GM19463 (cell line): Measurements from ENCODE around the gene SNPH.

Source experiments
- ATAC-seq: cut with Tn5 transposase; IDR thresholded peaks from one replicate; pipeline ENCODE4 v1.9.1; 2021; ENCODE audit warnings: mild to moderate bottlenecking, moderate library complexity; ENCODE audit not compliant: unreplicated experiment

Gene SNPH

DNA sequence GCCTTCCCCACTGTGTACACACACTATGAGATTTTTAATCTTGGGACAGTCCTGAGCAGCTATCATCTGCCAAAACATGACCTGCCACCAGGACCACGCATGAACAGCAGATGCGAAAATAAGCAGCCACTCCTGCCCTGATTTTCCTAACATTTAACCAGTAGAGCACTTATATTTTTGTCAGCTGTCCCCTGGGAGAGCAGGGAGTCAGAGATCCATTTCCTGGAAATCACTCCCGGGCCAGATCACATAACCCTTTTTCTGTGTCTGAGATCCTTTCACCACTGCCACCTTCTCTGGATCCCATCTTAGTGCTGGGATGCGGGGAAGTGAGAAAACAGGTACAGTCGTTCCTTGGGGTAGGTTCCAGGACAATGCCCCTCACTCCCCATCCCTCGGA is 57.2 kb downstream of the SNPH start:
- no peak for ATAC-seq

DNA sequence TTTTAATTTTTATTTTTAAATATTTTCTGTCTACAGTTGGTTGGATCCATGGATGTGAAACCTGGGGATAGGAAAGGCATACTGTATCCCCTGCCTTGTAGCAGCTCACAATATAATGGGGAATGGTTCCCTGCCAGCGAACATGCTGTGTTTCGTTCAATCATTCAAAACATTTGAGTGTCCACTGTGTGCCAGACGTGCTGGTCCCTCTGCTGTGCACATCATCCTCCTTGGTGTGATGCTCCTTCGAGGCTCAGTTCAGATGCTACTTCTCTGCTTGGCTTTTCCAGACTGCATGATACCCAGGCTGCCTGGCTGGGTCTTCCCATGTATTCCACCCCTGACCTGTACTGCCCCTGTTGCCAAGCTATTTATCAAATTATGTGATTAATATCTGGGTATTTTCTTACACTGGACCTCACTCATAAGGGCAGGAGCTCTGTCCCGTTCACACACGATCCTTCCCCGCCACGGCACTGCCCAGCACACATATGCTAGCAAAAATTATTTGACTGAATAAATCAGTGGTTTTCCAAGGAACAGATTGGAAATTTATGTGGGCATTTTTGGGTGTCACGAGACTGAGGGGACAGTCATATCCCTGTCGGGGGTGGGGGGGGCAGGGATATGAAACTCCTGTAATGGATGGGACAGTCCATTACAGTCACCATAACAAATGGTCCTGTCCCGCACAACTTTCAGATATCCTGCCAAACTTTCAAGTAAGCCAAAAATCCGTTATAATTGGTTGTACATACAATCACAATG is 57.9 kb downstream of the SNPH start:
- no peak for ATAC-seq

DNA sequence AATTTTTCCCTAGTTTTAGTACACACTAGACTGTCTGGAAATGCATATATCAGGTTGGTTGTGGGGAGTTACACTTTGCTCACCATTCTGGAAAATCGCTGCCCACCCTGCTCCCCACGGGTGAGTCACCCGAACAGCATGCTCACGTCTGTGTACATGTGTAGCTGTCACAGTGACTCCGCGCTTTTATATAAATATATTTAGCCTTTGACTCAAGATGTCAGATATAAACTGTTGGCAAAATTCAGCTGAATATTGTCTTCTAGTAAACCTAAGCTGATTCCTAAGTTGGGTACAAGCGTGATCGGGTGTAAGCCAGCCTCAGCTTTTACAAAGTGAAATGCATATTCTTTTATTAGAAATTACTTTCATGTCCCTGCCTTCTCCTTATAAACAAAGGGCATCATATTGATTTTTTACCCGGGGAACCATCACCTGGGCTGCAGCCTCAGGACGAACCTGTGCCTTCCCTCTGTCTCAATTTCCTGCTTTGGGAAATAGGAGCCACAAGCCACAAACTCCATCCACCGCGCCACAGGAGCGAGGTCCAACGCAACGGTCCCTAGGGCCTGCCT is 58.6 kb downstream of the SNPH start:
- ATAC-seq: no peak

DNA sequence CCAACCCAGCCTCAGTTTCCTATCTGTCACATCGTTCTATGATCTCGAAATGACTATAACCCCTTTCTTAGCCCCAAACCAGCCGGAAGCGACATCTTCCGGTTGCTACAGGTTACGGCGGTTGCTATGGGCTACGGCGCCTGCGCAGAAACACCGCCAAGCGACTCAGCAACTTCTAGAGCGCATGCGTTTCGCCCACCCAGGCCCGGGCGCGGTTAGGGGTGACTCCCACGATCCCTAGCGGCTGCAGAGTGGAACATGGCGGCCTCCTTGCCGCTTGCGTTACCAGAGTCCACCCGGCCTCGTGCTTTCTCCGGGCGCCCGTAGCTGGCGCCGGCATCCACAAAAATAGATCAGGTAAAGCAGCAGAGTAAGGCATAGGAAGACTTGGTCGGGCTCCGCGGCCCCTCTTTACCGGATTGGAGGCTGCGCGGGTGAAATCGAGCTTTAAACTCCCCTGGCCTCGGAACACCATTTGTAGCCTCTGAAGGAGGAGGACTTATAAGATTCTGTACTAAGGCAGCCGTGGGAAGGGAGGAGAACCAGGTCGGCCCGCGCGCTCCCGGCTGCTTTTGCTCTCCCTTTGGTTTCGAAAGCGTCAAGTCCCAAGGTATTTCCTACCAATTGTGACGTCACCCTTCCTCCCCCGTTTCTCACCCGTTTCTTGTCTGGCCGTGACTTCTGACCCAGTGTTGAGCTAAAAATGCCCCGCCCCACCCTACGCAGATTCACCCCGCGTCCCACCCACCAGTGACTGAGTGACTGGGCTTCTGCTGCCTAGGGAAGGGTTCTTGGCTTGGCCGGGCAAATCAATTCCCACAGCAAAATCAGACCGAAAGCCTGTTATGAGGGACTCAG is 59.3 kb downstream of the SNPH start:
- peak; percentile 85 for ATAC-seq

DNA sequence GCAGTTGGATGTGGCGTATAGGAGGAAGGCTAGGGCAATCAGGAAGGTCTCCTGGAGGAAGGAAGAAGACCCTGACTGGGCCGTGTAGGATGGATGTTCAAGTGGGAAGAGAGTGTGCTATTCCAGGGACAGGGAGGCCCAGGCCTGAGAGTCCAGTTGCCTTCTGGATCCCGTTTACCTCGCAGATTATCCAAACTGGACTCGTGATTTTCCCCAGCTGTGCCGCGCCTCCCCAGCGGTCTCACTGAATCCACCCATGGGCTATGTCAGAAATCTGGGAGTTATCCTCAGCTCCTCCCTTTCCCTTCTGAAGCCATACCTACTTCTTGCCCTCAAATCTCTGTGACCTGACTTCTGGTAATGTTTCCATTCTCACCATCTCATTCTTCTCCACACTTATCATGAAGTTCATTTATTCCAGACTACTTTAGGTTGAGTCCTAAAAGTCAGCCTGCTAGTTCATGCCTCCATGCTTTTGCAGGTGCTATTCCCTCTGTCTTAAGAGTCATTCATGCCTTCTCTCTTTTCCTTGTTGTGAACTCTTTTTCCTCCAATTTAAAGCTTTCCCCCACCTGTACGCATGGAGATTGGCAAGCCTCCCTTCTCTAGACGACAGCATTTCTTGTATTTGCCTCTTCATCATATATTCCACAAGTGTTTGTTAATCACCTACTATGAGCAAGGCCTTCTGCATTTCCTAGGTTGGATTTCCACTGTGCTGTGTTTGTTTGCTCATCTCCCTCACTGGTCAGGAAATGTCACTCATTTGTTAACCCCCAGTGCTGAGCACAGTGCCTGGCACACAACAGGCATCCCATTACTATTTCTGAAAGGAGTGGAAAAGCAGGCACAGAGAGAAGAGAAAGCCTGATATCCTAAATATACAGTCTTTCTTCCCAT is 60.2 kb downstream of the SNPH start:
- no peak for ATAC-seq

DNA sequence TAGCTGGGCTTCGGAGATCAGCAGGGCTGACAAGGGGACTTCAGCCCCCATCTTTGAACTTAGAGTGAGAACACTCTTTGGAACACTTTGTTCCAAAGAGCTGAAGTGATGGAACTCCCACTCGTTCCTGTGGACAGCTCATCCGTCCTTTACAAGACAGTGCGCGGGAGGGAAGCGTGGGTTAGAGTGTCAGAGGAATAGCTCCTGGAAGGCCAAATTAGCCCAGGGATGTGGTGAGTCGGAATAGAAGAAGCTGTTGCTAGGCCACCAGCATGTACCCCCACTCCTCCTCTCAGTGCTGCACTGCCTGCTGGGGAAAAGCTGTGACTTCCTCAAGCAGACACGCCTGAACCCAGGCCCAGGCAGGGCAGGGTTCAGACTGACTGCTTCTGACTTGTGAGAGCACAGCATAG is 61.2 kb downstream of the SNPH start:
- no peak for ATAC-seq

DNA sequence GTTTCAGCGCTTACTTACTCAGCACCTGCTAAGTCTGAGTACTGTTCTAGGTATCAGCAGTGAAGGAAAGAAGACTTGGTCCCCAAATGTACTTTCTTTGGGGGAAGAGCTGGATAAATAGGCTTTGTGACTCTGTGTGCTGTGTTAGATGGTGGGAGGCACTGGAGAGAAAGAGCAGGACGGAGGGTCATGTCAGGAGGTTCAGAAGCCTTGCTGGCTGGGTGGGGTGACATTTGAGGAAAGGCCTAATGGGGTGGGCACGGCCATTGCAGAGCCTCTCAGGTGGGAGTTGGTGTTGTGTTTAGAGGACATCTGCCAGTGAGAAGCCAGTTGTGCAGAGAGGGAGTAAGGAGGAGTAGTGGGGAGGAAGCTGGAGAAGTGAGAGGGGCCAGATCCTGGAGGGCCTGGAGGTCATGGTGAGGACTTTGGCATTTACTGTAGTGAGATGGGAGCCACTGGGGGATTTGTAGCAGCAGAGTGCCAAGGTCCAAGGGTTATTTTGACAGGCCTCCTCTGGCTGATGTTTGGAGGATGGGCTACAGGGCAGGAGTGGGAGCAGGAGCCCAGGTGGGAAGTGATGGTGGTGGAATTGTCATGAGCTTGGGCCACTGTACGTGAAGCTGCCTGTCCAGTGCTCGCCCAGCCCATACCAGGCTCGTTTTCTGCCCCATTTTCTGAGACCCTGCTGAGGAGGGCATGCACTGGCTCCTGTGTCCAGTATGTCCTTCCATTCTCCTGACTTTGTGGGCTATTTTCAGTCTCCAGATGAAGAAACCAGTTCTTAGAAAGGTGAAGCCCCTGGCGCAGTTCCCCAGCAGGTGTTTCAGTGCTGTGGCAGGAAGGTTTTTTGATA is 62.0 kb downstream of the SNPH start:
- ATAC-seq: no peak

DNA sequence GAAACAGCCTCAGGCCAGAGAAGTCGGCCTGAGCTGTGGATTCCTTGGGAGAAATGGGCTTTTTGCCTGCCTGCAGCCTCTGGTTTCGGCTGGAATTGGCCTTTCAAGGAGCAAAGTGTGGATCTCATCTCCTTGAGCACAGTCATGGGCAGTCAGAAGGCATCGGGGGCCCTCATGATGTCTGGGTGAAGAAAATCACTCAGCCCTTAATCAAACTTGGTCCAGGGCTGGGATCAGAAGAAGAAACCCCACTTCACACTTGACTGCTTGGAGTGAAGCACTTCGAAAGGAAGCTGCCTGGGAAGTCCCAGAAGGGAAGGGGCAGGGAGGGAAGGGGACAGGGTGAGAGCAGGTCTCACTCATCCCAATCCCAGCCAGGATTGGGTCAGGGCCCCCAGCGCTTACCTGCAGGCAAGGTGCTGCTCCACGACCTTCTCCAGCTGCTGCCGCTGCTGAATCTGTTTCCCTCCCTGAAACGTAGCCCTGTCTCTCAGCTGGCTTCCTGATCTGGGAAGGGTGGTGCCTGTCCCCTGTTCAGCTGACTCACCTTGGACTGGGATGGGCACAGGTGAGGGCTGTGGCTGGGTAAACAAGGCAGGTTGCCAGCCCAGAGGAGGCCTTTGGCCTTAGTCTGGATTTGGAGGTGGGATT is 62.7 kb downstream of the SNPH start, which contains the start of gene SDCBP2:
SDCBP2 (minus strand) TSS at position 460 of the 651 bp plus-strand sequence. CDS start 8,723 bp downstream, outside the sequence.
- no peak for ATAC-seq

DNA sequence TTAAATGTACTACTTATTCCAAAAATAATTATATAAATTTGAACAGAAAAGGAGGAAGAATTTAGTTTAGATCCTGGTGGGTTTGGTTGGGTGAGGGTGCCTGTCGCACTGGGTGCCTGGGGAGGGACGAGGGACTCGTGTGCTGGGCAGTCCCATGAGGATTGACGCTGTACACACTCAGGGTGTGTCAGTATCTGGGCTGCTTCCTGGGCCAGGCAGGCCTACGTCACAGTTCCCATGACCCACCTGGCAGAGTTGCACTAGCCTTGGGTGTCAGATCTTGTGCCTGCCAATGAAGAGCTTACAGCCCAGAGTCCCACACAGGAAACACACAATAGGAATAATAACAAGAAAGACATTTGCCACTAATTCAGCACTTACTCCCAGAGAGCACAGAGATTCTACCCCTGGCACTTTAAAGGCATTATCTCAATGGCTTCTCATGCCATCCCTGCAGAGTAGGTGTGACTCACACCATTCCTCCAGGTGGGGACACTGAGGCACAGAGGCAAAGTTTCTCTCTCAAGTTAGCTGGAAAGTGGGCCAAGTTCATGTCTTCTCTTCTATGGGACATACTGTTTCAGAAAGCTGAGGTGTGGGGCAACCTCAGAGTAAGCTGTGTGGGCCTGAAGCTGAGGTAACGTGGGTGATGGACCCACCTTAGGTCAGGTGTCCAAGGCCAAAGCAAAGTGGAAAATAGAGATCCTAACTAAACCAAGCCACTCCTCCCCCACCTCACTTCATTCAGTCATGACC is 64.2 kb downstream of the SNPH start:
- ATAC-seq: peak; percentile 52

DNA sequence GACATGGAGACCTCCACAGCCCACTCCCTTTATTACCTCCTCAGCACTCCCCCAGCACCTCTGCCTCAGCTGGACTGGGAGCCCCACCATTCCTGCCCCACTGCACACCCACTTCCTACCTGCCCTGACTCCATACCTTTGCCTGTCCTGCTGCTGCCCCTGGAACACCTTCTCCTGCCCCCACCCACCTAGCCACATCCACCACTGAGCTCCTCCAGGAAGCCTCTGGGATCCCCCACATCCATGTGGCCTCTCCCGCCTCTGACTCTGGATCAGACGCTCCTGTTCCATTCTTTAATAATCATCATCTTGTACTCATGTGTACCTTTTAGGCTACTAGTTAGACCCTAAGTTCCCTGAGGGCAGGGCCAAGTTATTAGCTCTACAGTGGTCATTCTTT is 65.0 kb downstream of the SNPH start:
- ATAC-seq: no peak

DNA sequence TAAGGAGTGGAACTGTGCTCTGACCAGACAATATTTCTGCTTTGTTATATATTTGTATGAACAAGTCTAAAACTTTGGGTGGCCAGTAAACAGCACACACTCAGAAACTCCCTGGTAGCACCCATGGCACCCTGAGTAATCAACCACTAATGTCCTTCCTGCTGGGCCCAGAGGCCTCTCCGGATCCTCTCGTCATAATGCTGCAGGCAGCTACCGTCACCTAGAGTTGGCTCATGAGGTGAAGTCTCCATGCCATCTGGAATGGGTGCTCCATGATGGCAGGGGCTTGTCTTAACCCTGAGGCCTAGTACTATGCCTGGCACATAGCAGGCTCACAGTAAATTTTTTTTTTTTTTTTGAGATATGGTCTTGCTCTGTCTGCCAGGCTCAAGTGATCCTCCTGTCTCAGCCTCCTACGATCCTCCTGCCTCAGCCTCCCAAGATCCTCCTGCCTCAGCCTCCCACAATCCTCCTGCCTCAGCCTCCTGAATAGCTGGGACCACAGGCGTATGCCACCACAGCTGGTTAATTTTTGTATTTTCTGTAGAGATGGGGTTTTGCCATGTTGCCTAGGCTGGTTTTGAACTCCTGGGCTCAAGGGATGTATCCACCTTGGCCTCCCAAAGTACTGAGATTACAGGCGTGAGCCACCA is 65.8 kb downstream of the SNPH start:
- ATAC-seq: no peak

DNA sequence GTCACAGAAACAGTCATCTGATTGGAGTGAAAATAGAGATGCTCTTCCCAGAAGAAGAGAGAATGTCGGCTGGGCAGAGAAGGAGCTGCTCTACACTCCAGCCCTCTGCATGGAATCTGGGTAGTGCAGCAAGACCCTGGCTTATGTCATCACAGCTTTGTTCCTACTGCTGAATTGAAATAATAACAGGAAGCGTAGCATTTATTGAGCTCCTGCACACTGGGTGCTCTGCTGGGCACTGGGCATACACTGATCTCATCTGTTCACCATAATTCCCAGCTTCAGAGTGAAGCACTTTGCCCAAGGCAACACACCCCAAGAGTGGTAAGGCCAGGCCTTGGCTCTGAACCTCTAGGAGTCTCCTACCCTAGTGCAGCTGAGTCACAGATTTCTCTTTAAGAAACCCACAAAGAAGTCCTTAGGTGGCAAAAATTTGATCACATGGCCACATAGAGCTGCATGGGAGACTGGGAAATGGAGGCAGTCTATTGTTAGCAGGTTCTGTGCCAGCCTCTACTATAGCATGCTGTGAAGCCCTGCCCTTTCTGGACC is 66.7 kb downstream of the SNPH start:
- no peak for ATAC-seq

DNA sequence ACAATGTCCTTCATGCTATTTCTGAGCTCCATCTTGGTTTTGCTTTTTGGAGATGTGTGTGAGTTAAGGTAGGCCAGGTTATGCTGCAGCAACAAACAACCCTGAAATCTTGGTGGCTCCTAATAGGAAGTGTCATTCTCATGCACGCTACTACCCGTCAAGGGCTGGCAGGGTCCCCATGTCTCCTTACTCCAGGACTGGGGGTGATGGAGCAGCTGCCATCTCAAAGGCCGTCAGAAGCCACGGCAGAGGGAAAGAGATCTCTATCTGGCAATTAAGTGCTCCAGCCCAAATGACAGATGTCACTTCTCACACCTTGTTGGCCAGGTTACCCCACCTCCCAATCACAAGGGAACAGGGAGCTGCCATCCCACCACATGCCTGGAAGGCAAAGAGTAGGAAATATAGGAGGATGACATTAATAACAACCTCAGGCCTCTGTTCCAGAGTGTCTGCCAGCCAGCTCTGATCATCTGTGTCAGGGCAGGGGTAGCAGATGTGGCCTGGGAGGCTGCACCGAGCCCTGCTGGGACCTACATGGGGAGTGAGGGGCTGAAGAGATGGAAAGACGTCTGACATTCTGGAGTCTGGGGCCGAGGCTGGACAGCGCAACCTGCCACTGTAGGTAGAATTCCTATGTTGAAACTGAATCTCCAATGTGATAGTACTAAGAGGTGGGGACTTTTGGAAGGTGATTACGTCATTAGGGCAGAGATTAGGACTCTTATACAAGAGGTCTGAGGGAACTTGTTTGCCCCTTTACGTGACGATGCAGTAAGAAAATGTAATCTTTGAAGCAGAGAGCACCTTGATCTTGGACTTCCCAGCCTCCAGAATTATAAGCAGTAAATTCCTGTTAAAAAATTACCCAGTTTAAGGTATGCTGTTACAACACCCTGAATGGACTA is 67.6 kb downstream of the SNPH start:
- ATAC-seq: no peak

DNA sequence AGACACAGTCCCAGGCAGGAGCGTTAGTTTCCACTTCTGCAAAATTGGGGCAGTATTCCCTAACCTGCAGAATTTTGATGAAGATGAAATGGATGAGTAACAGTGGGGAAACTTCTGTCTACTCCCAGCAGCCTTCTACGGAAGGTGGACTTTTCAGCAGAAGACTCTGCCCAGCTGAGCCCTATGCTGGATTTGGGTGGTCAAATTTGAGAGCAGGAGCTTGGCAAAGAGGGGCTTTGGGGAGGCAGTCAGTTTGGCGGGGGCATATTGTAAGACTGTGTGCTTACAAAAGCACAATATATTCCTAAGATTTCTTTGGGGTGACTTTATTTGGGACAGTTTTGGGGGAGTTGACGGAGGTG is 68.3 kb downstream of the SNPH start:
- ATAC-seq: no peak

DNA sequence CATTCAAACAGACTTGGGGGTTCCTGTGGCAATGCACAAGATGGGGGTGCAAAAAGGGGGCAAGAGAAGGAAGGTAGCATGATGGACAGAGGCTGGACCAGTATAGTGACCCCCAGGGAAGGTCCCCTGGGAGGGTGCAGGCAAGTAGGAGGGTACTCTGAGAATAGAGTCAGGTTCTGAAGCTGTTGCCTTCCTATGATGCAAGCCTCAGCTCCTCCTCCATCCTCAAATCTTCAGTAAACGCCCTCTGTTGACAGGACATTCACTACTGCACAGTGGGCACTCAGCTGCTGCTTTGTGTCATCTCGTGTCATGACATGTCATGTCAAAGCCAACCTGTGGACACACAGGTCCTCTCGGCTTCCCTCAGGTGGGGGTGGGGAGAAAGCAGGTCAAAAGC is 68.7 kb downstream of the SNPH start:
- no peak for ATAC-seq

DNA sequence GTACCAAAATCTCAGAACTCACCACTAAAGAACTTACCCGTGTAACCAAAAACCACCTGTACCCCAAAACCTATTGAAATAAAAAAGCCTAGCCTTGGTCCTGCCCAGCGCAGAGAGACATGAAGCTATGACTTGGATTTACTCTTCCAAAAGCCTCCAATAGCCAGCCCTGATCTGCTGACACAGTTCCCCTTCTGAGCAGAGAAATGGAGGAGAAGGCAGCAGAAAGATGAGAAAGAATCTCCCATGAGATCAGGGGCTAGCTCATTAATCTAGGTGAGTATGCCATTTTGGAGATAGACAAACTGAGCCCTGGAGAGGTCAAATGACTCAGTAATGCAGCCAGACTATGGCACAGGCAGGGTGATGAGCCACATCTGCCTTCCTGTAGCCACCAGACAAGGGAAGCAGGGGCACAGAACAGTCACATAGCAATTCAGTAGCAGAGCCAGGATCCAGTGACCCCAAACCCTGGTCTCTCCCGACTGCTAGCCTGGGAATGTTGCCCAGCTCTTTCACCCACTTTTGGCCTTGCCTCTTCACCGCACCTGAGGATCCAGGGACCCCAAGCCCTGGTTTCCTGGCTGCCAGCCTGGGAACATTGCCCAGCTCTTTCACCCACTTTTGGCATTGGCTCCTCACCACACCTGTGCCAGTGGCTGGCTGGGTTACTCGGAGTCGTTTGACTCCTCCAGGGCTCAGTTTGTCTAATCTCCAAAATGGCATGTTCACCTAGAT is 70.0 kb downstream of the SNPH start:
- no peak for ATAC-seq
